ENCODE measurements around the gene RHBDD1. TPM values are rescaled to one million over a fixed set of nuclear protein-coding genes. Genes with fewer than 3 reads are reported as not detected.

Gene RHBDD1
- total and polyA plus RNA-seq, 2 donors (not counting 3 experiments of a cell fraction or from before 2014, with no cell fraction given) = 6.8 to 19.4 TPM

DNA sequence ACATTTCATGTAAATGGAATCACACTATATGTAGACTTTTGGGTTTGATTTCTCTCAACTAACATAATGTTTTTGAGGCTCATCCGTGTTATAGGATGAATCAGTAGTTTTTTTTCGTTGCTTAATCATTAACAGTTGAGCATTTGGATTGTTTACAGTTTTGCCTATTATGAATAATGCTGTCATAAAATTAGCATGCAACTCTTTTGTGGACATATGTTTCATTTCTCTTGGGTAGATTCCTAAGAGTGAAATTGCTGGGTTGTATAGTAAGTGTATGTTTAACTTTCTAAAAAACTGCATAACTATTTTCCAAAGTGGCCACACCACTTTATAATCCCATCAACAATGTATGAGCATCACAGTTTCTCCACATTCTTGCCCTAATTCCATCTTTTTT is 7.7 kb upstream of the RHBDD1 start:
- intact Hi-C loops (cut with micrococcal nuclease) (no loop called here), dilution Hi-C loops (cut with MboI; ENCODE audit: extremely low pct_ligation_motif_present, low sequenced_read_pairs) (no loop called here)
- no peaks in the 10 kb centered on the region for H4K20me1 ChIP-seq (replicated peaks; ENCODE audit: control insufficient read depth, extremely low read depth, insufficient read depth, low read length)
- no peak for TF ChIP-seq FOS (IDR thresholded peaks at IDR 0.05; ENCODE audit: borderline replicate concordance, insufficient read depth, low read length)
- no peaks in the 10 kb centered on the region for H3K79me2 ChIP-seq (ENCODE audit: control insufficient read depth, insufficient read depth, low read length)
- DNase-seq (ENCODE audit: low read depth, low spot score) = no peak
- CTCF ChIA-PET = no interaction called here
- FAIRE-seq = no peak
- POLR2A ChIA-PET = no interaction called here
- H3K36me3 ChIP-seq (ENCODE audit: control insufficient read depth in 2 of 2, extremely low read depth in 1 of 2, insufficient read depth in 2 of 2, low read length in 2 of 2) = no peaks in the 10 kb centered on the region
- H3K9ac ChIP-seq (replicated peaks; ENCODE audit: extremely low read depth, insufficient read depth, low read length) = no peak overlapping the region
- H3K27me3 ChIP-seq (ENCODE audit: control insufficient read depth in 2 of 2, insufficient read depth in 2 of 2, low read length in 2 of 2) = peaks cover 0 to 2% of the 10 kb centered on the region in 2 experiments
- H2AFZ ChIP-seq (ENCODE audit: low read depth, low read length) = no peak overlapping the region
- H3K4me1 ChIP-seq (ENCODE audit: control insufficient read depth, extremely low read depth, insufficient read depth, low read length) = no peaks in the 10 kb centered on the region
- H3K9me1 ChIP-seq (replicated peaks; ENCODE audit: control insufficient read depth, extremely low read depth, insufficient read depth, low read length) = no peaks in the 10 kb centered on the region
- H3K4me2 ChIP-seq (ENCODE audit: insufficient read depth, low read length) = no peak overlapping the region
- H3K9me3 ChIP-seq (replicated peaks; ENCODE audit: control insufficient read depth, insufficient read depth, low read length) = no peaks in the 10 kb centered on the region
- H3K4me3 ChIP-seq (replicated peaks in 1 of 3; ENCODE audit: insufficient read depth in 1 of 3, low read depth in 1 of 3, low read length in 3 of 3) = no peak overlapping the region
- no TSS peak for BruUV-seq (replicated peaks)
- H3K27ac ChIP-seq (ENCODE audit: insufficient read depth, low read depth, low read length) = no peak overlapping the region

- no peak for DNase-seq (ENCODE audit: low read depth, low spot score)
- no peaks in the 10 kb centered on the region for H4K20me1 ChIP-seq (replicated peaks; ENCODE audit: control insufficient read depth, extremely low read depth, insufficient read depth, low read length)
- H3K27me3 ChIP-seq (ENCODE audit: control insufficient read depth in 2 of 2, insufficient read depth in 2 of 2, low read length in 2 of 2) = no peaks in the 10 kb centered on the region
- POLR2A ChIA-PET = no interaction called here
- no peak overlapping the region for H3K4me2 ChIP-seq (ENCODE audit: insufficient read depth, low read length)
- CTCF ChIA-PET = no interaction called here
- no peaks in the 10 kb centered on the region for H3K9me3 ChIP-seq (replicated peaks; ENCODE audit: control insufficient read depth, insufficient read depth, low read length)
- H3K27ac ChIP-seq (ENCODE audit: insufficient read depth, low read depth, low read length) = no peak overlapping the region
- no peaks in the 10 kb centered on the region for H3K9me1 ChIP-seq (replicated peaks; ENCODE audit: control insufficient read depth, extremely low read depth, insufficient read depth, low read length)
- H3K79me2 ChIP-seq (ENCODE audit: control insufficient read depth, insufficient read depth, low read length) = no peaks in the 10 kb centered on the region
- H3K4me3 ChIP-seq (replicated peaks in 1 of 3; ENCODE audit: insufficient read depth in 1 of 3, low read depth in 1 of 3, low read length in 3 of 3) = no peak overlapping the region
- no peak for FAIRE-seq
- H3K4me1 ChIP-seq (ENCODE audit: control insufficient read depth, extremely low read depth, insufficient read depth, low read length) = peaks cover 1% of the 10 kb centered on the region
- no TSS peak for BruUV-seq (replicated peaks)
- H3K9ac ChIP-seq (replicated peaks; ENCODE audit: extremely low read depth, insufficient read depth, low read length) = no peak overlapping the region
- intact Hi-C loops (cut with micrococcal nuclease) (no loop called here), dilution Hi-C loops (cut with MboI; ENCODE audit: extremely low pct_ligation_motif_present, low sequenced_read_pairs) (no loop called here)
- H3K36me3 ChIP-seq (ENCODE audit: control insufficient read depth in 2 of 2, extremely low read depth in 1 of 2, insufficient read depth in 2 of 2, low read length in 2 of 2) = no peaks in the 10 kb centered on the region
- TF ChIP-seq CTCF (IDR thresholded peaks at IDR 0.05; ENCODE audit: extremely low read depth in 1 of 2, insufficient read depth in 1 of 2, low read depth in 1 of 2, low read length in 2 of 2) = no peak
- TF ChIP-seq EZH2 (IDR thresholded peaks at IDR 0.05; ENCODE audit: borderline replicate concordance, low read depth, low read length, severe bottlenecking) = no peak
- no peak for TF ChIP-seq POLR2AphosphoS5 (IDR thresholded peaks at IDR 0.05; ENCODE audit: insufficient read depth, low read depth, low read length)
- TF ChIP-seq JUN (IDR thresholded peaks at IDR 0.05; ENCODE audit: borderline replicate concordance, insufficient read depth, insufficient read length, low read depth) = no peak
- TF ChIP-seq, protein P1, sequence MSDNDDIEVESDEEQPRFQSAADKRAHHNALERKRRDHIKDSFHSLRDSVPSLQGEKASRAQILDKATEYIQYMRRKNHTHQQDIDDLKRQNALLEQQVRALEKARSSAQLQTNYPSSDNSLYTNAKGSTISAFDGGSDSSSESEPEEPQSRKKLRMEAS (IDR thresholded peaks at IDR 0.05; ENCODE audit: insufficient read depth, insufficient read length) = no peak
- TF ChIP-seq FOS (IDR thresholded peaks at IDR 0.05; ENCODE audit: borderline replicate concordance, insufficient read depth, low read length) = no peak
- no peak for TF ChIP-seq MYC (IDR thresholded peaks at IDR 0.05; ENCODE audit: low read depth, low read length)
- no peak for TF ChIP-seq POLR2A (IDR thresholded peaks at IDR 0.05; ENCODE audit: low read depth, low read length)
- no peak for TF ChIP-seq GATA2 (IDR thresholded peaks at IDR 0.05; ENCODE audit: insufficient read depth, insufficient read length, low read depth, low read length)
- no peak overlapping the region for H2AFZ ChIP-seq (ENCODE audit: low read depth, low read length)
Measured at GRCh38 chr2:226829721-226830631, 5.9 kb upstream of the RHBDD1 start.
